NCI-H446 (cell line): ENCODE data around the gene KLKB1.

Source experiments
- DNase-seq, 2 experiments: peaks; one replicate each; lab custom pipeline; 2025; lab: John Stamatoyannopoulos, UW

KLKB1 gene

GRCh38 chr4:186227221-186227620 is at the start of gene KLKB1:
Gene KLKB1, plus strand, starts transcription at chr4:186227507. Its CDS starts 689 bp downstream, at chr4:186228196.
- no peak for DNase-seq

- DNase-seq = no peak
Measured at GRCh38 chr4:186188107-186188506, 39.2 kb upstream of the KLKB1 start.

GRCh38 chr4:186189656-186190055 is 37.7 kb upstream of the KLKB1 start:
- no peak for DNase-seq

GRCh38 chr4:186190581-186191199 is 36.6 kb upstream of the KLKB1 start:
- no peak for DNase-seq

GRCh38 chr4:186191200-186192065 is 35.9 kb upstream of the KLKB1 start, which contains the start of gene CYP4V2:
Gene CYP4V2, plus strand, starts transcription at chr4:186191567. Its CDS starts 257 bp downstream, at chr4:186191824.
- DNase-seq = no peak

- no peak for DNase-seq
Measured at GRCh38 chr4:186192066-186192612, 35.2 kb upstream of the KLKB1 start.

GRCh38 chr4:186193851-186194250 is 33.5 kb upstream of the KLKB1 start:
- no peak for DNase-seq

GRCh38 chr4:186196063-186196462 is 31.2 kb upstream of the KLKB1 start:
- DNase-seq = no peak

GRCh38 chr4:186200516-186200915 is 26.8 kb upstream of the KLKB1 start:
- no peak for DNase-seq

GRCh38 chr4:186201010-186201409 is 26.3 kb upstream of the KLKB1 start:
- no peak for DNase-seq

- DNase-seq = no peak
Measured at GRCh38 chr4:186201535-186202230, 25.6 kb upstream of the KLKB1 start.

GRCh38 chr4:186202490-186203140 is 24.7 kb upstream of the KLKB1 start:
- DNase-seq = no peak

- no peak for DNase-seq
Measured at GRCh38 chr4:186203406-186203805, 23.9 kb upstream of the KLKB1 start.

- no peak for DNase-seq
Measured at GRCh38 chr4:186204103-186204559, 23.2 kb upstream of the KLKB1 start.

- no peak for DNase-seq
Measured at GRCh38 chr4:186204686-186205085, 22.6 kb upstream of the KLKB1 start.

- DNase-seq = no peak
Measured at GRCh38 chr4:186205156-186205555, 22.2 kb upstream of the KLKB1 start.

- peak in 1 of 2 experiments; percentile 2 for DNase-seq
Measured at GRCh38 chr4:186216465-186217024, 10.8 kb upstream of the KLKB1 start.

- no peak for DNase-seq
Measured at GRCh38 chr4:186217733-186218293, 9.5 kb upstream of the KLKB1 start.

- no peak for DNase-seq
Measured at GRCh38 chr4:186221624-186222023, 5.7 kb upstream of the KLKB1 start.

GRCh38 chr4:186225848-186226247 is 1.5 kb upstream of the KLKB1 start:
- DNase-seq = no peak
